Measurements from ENCODE around the gene NR6A1. TPM values are rescaled to one million over a fixed set of nuclear protein-coding genes. Genes with fewer than 3 reads are reported as not detected.

NR6A1 gene
- polyA plus RNA-seq, 1 donor from 2014 or later = 4.3 TPM

DNA sequence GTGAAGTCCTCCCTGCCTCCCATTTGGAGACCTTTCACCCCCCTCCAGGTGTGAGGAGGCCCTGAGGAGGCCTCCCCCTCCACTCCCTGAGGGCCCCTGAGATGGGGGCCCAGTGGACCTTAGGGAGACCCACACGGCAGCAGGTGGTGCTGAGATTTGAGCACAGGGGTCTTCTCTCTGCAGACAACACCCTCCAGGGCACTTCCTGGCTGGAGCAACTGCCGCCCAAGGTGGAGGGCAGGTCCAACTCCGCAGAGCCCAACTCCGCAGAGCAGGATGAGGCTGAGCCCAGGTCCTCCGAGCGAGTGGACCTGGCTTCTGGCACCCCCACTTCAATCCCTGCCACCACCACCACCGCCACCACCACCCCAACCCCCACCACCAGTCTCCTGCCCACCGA is 32.8 kb upstream of the NR6A1 start:
- Histone ChIP-seq H3F3A (ENCODE audit: insufficient read depth, low read length, poor library complexity, severe bottlenecking) (no peaks in the 10 kb centered on the region), H3K9ac (ENCODE audit: low read length) (no peak overlapping the region), H3K27ac (ENCODE audit: low read length) (no peak overlapping the region), H3K4me2 (ENCODE audit: low read length) (no peak overlapping the region), H3K79me2 (replicated peaks; ENCODE audit: insufficient read depth, low read length) (no peaks in the 10 kb centered on the region), H3K4me3 (ENCODE audit: low read length) (no peak overlapping the region), H4K20me1 (ENCODE audit: insufficient read depth) (no peaks in the 10 kb centered on the region), H2AFZ (ENCODE audit: low read depth, low read length) (no peak overlapping the region), H3K36me3 (ENCODE audit: insufficient read depth, low read length) (no peaks in the 10 kb centered on the region), H3K9me2 (ENCODE audit: insufficient read depth, low read length) (no peaks in the 10 kb centered on the region), H3K27me3 (ENCODE audit: insufficient read depth, low read depth, low read length) (no peaks in the 10 kb centered on the region), H3K9me3 (ENCODE audit: low read length) (no peaks in the 10 kb centered on the region)
- TF ChIP-seq SMC3 (conservative IDR thresholded peaks at IDR 0.05; ENCODE audit: poor library complexity) = no peak
- TF ChIP-seq EZH2 (IDR thresholded peaks at IDR 0.05; ENCODE audit: borderline replicate concordance, insufficient read depth, low read length, poor library complexity, severe bottlenecking) = no peak
- TF ChIP-seq TAF1 (IDR thresholded peaks at IDR 0.05; ENCODE audit: low read depth) = no peak
- TF ChIP-seq, protein P1, sequence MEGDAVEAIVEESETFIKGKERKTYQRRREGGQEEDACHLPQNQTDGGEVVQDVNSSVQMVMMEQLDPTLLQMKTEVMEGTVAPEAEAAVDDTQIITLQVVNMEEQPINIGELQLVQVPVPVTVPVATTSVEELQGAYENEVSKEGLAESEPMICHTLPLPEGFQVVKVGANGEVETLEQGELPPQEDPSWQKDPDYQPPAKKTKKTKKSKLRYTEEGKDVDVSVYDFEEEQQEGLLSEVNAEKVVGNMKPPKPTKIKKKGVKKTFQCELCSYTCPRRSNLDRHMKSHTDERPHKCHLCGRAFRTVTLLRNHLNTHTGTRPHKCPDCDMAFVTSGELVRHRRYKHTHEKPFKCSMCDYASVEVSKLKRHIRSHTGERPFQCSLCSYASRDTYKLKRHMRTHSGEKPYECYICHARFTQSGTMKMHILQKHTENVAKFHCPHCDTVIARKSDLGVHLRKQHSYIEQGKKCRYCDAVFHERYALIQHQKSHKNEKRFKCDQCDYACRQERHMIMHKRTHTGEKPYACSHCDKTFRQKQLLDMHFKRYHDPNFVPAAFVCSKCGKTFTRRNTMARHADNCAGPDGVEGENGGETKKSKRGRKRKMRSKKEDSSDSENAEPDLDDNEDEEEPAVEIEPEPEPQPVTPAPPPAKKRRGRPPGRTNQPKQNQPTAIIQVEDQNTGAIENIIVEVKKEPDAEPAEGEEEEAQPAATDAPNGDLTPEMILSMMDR (IDR thresholded peaks at IDR 0.05; ENCODE audit: poor library complexity, severe bottlenecking) = no peak
- no peak for TF ChIP-seq EP300 (conservative IDR thresholded peaks at IDR 0.05; ENCODE audit: poor library complexity, severe bottlenecking)
- no peak for TF ChIP-seq REST (IDR thresholded peaks at IDR 0.05; ENCODE audit: borderline replicate concordance)
- no peak for TF ChIP-seq RAD21 (conservative IDR thresholded peaks at IDR 0.05)
- TF ChIP-seq POLR2AphosphoS5 (IDR thresholded peaks at IDR 0.05) = no peak
- TF ChIP-seq MXI1 (conservative IDR thresholded peaks at IDR 0.05; ENCODE audit: poor library complexity, severe bottlenecking) = no peak

DNA sequence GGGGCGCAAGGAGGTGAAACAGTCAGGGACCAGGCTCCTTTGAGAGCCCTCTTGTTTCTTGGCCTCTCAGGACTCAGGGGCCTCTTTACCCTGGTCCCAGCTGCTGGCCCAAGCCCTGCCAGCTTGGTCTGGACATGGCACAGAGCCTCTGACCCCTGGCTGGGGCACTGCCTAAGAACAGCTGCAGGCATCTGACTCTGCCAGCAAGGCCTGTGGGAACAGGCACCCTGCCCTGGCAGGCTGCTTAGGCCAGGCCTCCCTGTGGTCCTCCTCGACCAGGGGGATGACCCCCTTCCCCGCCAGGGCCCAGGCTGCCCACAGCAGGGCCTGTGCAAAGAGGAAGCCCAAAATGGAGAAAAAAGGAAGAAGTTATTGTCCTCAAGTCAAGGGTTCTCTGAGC is 31.3 kb upstream of the NR6A1 start:
- Histone ChIP-seq H3K9me3 (ENCODE audit: low read length) (no peaks in the 10 kb centered on the region), H3K27ac (ENCODE audit: low read length) (no peak overlapping the region), H4K20me1 (ENCODE audit: insufficient read depth) (no peaks in the 10 kb centered on the region)

More for the DNA sequence above, 31.3 kb upstream of the NR6A1 start:
- TF ChIP-seq MXI1 (conservative IDR thresholded peaks at IDR 0.05; ENCODE audit: poor library complexity, severe bottlenecking) = no peak
- TF ChIP-seq REST (IDR thresholded peaks at IDR 0.05; ENCODE audit: borderline replicate concordance) = no peak
- TF ChIP-seq EP300 (conservative IDR thresholded peaks at IDR 0.05; ENCODE audit: poor library complexity, severe bottlenecking) = no peak
- no peak for TF ChIP-seq RAD21 (conservative IDR thresholded peaks at IDR 0.05)
- TF ChIP-seq TAF1 (IDR thresholded peaks at IDR 0.05; ENCODE audit: low read depth) = no peak
- TF ChIP-seq POLR2AphosphoS5 (IDR thresholded peaks at IDR 0.05) = no peak
- TF ChIP-seq SMC3 (conservative IDR thresholded peaks at IDR 0.05; ENCODE audit: poor library complexity) = no peak
- Histone ChIP-seq H3K9ac (ENCODE audit: low read length) (no peak overlapping the region), H3F3A (ENCODE audit: insufficient read depth, low read length, poor library complexity, severe bottlenecking) (no peaks in the 10 kb centered on the region), H3K79me2 (replicated peaks; ENCODE audit: insufficient read depth, low read length) (no peaks in the 10 kb centered on the region), H3K4me2 (ENCODE audit: low read length) (no peak overlapping the region), H3K4me3 (ENCODE audit: low read length) (no peak overlapping the region), H3K9me2 (ENCODE audit: insufficient read depth, low read length) (no peaks in the 10 kb centered on the region), H2AFZ (ENCODE audit: low read depth, low read length) (no peak overlapping the region), H3K27me3 (ENCODE audit: insufficient read depth, low read depth, low read length) (no peaks in the 10 kb centered on the region), H3K36me3 (ENCODE audit: insufficient read depth, low read length) (no peaks in the 10 kb centered on the region)
